ENCODE measurements around the gene PMPCA.

DNA sequence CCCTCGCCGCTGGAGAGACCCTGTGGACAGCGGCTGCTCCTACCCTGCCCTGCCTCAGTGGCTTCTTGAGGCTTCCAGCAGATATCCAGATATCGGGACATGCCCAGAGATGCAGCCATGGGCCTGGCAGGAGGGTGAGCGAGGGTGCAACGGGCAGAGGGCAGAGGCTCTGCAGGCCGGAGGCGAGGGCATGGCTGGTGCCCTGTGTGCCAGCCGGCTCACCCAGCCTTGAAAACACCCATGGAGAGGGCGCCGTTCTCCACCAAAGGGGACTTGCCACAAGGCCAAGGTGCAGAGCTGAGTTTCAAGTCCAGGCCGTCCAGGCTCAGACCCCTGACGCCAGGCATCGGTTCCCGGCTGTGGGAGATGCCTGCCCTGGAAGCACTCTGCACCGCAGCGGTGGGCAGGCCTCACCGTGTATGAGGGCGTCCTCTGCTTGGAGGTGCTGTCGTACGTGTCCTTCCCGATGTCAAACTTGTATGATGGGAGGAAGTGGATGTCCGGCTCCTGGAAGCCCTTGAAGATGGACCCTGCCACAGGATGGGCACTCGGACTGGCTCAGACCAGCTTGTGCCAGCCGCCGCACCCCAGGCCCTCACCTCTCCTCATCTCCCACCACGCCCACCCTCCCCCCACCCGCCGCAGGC lies 20.3 kb downstream of the PMPCA start:
- TF ChIP-seq, protein P1, sequence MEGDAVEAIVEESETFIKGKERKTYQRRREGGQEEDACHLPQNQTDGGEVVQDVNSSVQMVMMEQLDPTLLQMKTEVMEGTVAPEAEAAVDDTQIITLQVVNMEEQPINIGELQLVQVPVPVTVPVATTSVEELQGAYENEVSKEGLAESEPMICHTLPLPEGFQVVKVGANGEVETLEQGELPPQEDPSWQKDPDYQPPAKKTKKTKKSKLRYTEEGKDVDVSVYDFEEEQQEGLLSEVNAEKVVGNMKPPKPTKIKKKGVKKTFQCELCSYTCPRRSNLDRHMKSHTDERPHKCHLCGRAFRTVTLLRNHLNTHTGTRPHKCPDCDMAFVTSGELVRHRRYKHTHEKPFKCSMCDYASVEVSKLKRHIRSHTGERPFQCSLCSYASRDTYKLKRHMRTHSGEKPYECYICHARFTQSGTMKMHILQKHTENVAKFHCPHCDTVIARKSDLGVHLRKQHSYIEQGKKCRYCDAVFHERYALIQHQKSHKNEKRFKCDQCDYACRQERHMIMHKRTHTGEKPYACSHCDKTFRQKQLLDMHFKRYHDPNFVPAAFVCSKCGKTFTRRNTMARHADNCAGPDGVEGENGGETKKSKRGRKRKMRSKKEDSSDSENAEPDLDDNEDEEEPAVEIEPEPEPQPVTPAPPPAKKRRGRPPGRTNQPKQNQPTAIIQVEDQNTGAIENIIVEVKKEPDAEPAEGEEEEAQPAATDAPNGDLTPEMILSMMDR (conservative IDR thresholded peaks at IDR 0.05; ENCODE audit: low read depth, low read length), result no peak
- no peak for TF ChIP-seq EZH2 (IDR thresholded peaks at IDR 0.05; ENCODE audit: low read length, unreplicated experiment)
